Neural progenitor cell (in vitro differentiated cells): ENCODE results near the gene SEMA3C. TPM values are rescaled to one million over a fixed set of nuclear protein-coding genes. Genes with fewer than 3 reads are reported as not detected.

Experiments used
- DNase-seq: peaks from one replicate; pipeline ENCODE4 v3.0.0-alpha.2; 2016; ENCODE audit warnings: low spot score
- H2AFZ ChIP-seq: fragments of 200-600 bp; sonication (generic); replicated peaks from 2 replicates; pipeline ENCODE4 v1.6.1; 2016; ENCODE audit warnings: antibody characterized with exemption
- H3F3A ChIP-seq: fragments of 200-600 bp; sonication (generic); 2 replicates; pipeline ENCODE4 v1.6.1; 2016; ENCODE audit warnings: antibody characterized with exemption, low read depth
- H3K27ac ChIP-seq: fragments of 200-600 bp; sonication (generic); 2 replicates; pipeline ENCODE4 v1.5.1; 2016; ENCODE audit warnings: mild to moderate bottlenecking
- H3K27me3 ChIP-seq: fragments of 200-600 bp; sonication (generic); 2 replicates; pipeline ENCODE4 v1.6.1; 2016; ENCODE audit warnings: mild to moderate bottlenecking, moderate library complexity
- H3K36me3 ChIP-seq: fragments of 200-600 bp; sonication (generic); 2 replicates; pipeline ENCODE4 v1.5.1; 2016
- H3K4me1 ChIP-seq: fragments of 200-600 bp; sonication (generic); 2 replicates; pipeline ENCODE4 v1.6.1; 2016; ENCODE audit warnings: mixed run types
- H3K4me2 ChIP-seq: fragments of 200-600 bp; sonication (generic); 2 replicates; pipeline ENCODE4 v1.6.1; 2016
- H3K4me3 ChIP-seq: fragments of 200-600 bp; sonication (generic); 2 replicates; pipeline ENCODE4 v1.5.1; 2016
- H3K79me2 ChIP-seq: fragments of 200-600 bp; sonication (generic); 2 replicates; pipeline ENCODE4 v1.6.1; 2016; ENCODE audit warnings: low read depth
- H3K9ac ChIP-seq: fragments of 200-600 bp; sonication (generic); 2 replicates; pipeline ENCODE4 v1.6.1; 2016
- H3K9me3 ChIP-seq: fragments of 200-600 bp; sonication (generic); 2 replicates; pipeline ENCODE4 v1.5.1; 2016; ENCODE audit warnings: low read depth
- H4K20me1 ChIP-seq: fragments of 200-600 bp; sonication (generic); 2 replicates; pipeline ENCODE4 v1.6.1; 2016; ENCODE audit warnings: low read depth
- H3K27ac Mint-ChIP-seq: 3 replicates; pipeline ENCODE4 v1.8.0; 2021; ENCODE audit warnings: mixed read lengths
- H3K27me3 Mint-ChIP-seq: 2 replicates; pipeline ENCODE4 v1.8.0; 2022; ENCODE audit warnings: low read depth, mild to moderate bottlenecking, inconsistent platforms, moderate library complexity, mixed read lengths; ENCODE audit not compliant: insufficient read depth
- H3K36me3 Mint-ChIP-seq: 3 replicates; pipeline ENCODE4 v1.8.0; 2021; ENCODE audit warnings: mixed read lengths
- H3K4me1 Mint-ChIP-seq: 3 replicates; pipeline ENCODE4 v1.8.0; 2021; ENCODE audit warnings: mixed read lengths
- H3K4me3 Mint-ChIP-seq: 3 replicates; pipeline ENCODE4 v1.8.0; 2021; ENCODE audit warnings: mild to moderate bottlenecking, moderate library complexity, mixed read lengths
- H3K9me3 Mint-ChIP-seq: 3 replicates; pipeline ENCODE4 v1.8.0; 2020; ENCODE audit warnings: mixed read lengths
- CTCF ChIP-seq: fragments of 200-600 bp; sonication (generic); IDR thresholded peaks from 2 replicates; pipeline ENCODE4 v1.5.1; 2017; ENCODE audit warnings: antibody characterized with exemption, mild to moderate bottlenecking
- EZH2 ChIP-seq: fragments of 200-600 bp; sonication (generic); IDR thresholded peaks from 2 replicates; pipeline ENCODE4 v1.6.1; 2017; ENCODE audit warnings: antibody characterized with exemption, mild to moderate bottlenecking, moderate library complexity
- EZH2phosphoT487 ChIP-seq: fragments of 200-600 bp; sonication (generic); IDR thresholded peaks from 2 replicates; pipeline ENCODE4 v1.6.1; 2017; ENCODE audit warnings: antibody characterized with exemption
- total RNA-seq: library from RNA; depleted of rRNA; stranded (reverse); fragments of >200 nt; gene quantifications from 2 replicates; pipeline ENCODE4 v1.2.3, GENCODE V29; 2015; ENCODE audit warnings: low replicate concordance

The SEMA3C gene
- total RNA-seq, 1 donor from 2014 or later: 0.54 TPM

DNA sequence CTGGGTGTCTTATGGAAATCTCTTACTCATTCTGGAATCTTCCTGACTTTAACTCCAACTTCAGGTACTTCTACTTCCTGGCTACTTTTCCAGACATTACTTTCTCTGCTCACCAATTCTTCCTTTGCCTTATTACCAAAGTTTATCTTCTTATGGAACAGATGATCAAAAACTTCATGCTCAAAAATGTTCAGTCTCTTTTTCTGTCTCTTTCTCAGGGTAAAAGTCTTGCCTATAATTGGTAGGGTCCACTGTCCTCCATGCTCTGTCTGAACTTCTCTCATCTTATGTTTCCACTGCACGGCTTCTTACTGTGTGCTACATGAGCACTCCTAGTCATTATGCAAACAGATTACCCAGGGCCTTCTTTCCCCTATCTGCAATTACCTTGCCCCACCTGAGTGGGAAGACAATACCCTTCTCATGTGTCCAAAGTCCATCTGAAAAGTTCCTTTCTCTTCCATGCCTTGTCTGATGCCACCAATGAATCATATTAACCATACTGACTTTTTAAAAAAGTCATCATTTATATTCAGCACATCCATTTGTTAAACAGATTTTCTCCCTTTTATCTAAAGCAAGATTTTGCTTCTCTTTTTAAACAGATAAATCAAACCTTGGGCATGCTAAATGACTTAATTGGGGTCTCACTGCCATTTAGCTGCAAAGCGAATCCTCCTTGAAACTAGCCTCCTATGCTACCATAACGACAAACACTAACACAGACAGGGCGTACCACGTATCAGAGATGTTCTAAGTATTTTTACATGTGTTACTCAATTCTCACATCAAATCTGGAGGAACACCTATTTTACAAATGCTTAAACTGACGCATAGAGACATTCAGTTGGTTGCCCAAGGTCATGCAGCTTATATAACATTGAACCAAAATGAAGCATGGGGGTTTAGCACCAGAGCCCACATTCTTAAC is 48.8 kb downstream of the SEMA3C start:
- no peak overlapping the region for H3K4me3 Mint-ChIP-seq
- H3K79me2 ChIP-seq: no peaks in the 10 kb centered on the region
- no peak overlapping the region for H3K27ac Mint-ChIP-seq

GRCh38 chr7:80869106-80869784 is 49.6 kb downstream of the SEMA3C start:
- Histone ChIP-seq H3F3A (no peaks in the 10 kb centered on the region), H3K4me2 (no peak overlapping the region), H3K27ac (no peak overlapping the region), H3K36me3 (no peaks in the 10 kb centered on the region), H3K4me1 (no peaks in the 10 kb centered on the region), H4K20me1 (no peaks in the 10 kb centered on the region), H3K79me2 (no peaks in the 10 kb centered on the region), H3K9ac (no peak overlapping the region), H3K27me3 (no peaks in the 10 kb centered on the region), H2AFZ (no peak overlapping the region), H3K9me3 (no peaks in the 10 kb centered on the region), H3K4me3 (no peak overlapping the region)
- H3K27ac Mint-ChIP-seq: no peak overlapping the region
- H3K9me3 Mint-ChIP-seq: no peaks in the 10 kb centered on the region
- H3K36me3 Mint-ChIP-seq: no peaks in the 10 kb centered on the region
- no peak overlapping the region for H3K4me3 Mint-ChIP-seq
- no peak for DNase-seq
- H3K4me1 Mint-ChIP-seq: peaks cover 16% of the 10 kb centered on the region
- TF ChIP-seq EZH2phosphoT487 (no peak), CTCF (no peak), EZH2 (no peak)
- H3K27me3 Mint-ChIP-seq: no peaks in the 10 kb centered on the region

More for the DNA sequence above, 48.8 kb downstream of the SEMA3C start:
- no peak for DNase-seq
- TF ChIP-seq EZH2 (no peak), EZH2phosphoT487 (no peak), CTCF (no peak)
- H3K4me1 ChIP-seq: no peaks in the 10 kb centered on the region
- H4K20me1 ChIP-seq: no peaks in the 10 kb centered on the region
- no peaks in the 10 kb centered on the region for H3K36me3 Mint-ChIP-seq
- peaks cover 16% of the 10 kb centered on the region for H3K4me1 Mint-ChIP-seq
- H3K9me3 ChIP-seq: no peaks in the 10 kb centered on the region
- H3K27me3 Mint-ChIP-seq: no peaks in the 10 kb centered on the region
- H2AFZ ChIP-seq: no peak overlapping the region
- H3K27ac ChIP-seq: no peak overlapping the region
- no peaks in the 10 kb centered on the region for H3K9me3 Mint-ChIP-seq
- no peak overlapping the region for H3K9ac ChIP-seq
- no peak overlapping the region for H3K4me3 ChIP-seq
- H3K27me3 ChIP-seq: no peaks in the 10 kb centered on the region
- no peak overlapping the region for H3K4me2 ChIP-seq
- no peaks in the 10 kb centered on the region for H3F3A ChIP-seq
- no peaks in the 10 kb centered on the region for H3K36me3 ChIP-seq

GRCh38 chr7:80868566-80868965 is 50.3 kb downstream of the SEMA3C start:
- Histone ChIP-seq H3K4me3 (no peak overlapping the region), H3F3A (no peaks in the 10 kb centered on the region), H3K79me2 (no peaks in the 10 kb centered on the region), H3K36me3 (no peaks in the 10 kb centered on the region), H3K27me3 (no peaks in the 10 kb centered on the region), H4K20me1 (no peaks in the 10 kb centered on the region), H3K9me3 (no peaks in the 10 kb centered on the region), H3K4me1 (no peaks in the 10 kb centered on the region), H3K9ac (no peak overlapping the region), H3K27ac (no peak overlapping the region), H2AFZ (no peak overlapping the region), H3K4me2 (no peak overlapping the region)
- H3K27ac Mint-ChIP-seq: no peak overlapping the region
- H3K9me3 Mint-ChIP-seq: no peaks in the 10 kb centered on the region
- DNase-seq: no peak
- H3K27me3 Mint-ChIP-seq: no peaks in the 10 kb centered on the region
- TF ChIP-seq CTCF: no peak
- H3K36me3 Mint-ChIP-seq: no peaks in the 10 kb centered on the region
- H3K4me3 Mint-ChIP-seq: no peak overlapping the region
- peaks cover 16% of the 10 kb centered on the region for H3K4me1 Mint-ChIP-seq
